Heart left ventricle (tissue), 16 donors: Measurements from ENCODE around the gene ARV1. TPM values are rescaled to one million over a fixed set of nuclear protein-coding genes. Genes with fewer than 3 reads are reported as not detected.

Experiments used
- ATAC-seq, 4 donors: fragments of 200-7000 bp; cut with Tn5 transposase; one replicate each; pipeline ENCODE4 v1.9.1; 2020 to 2022; ENCODE audit warnings: moderate library complexity in 4 of 4, mild to moderate bottlenecking in 3 of 4, moderate number of reproducible peaks in 1 of 4
- DNase-seq, 5 donors: peaks; one replicate each; pipeline ENCODE4 v3.0.0-alpha.2; 2020
- H3K27ac ChIP-seq, 12 donors: fragments of 200-600 bp; sonication (generic) in 4 of 12; one replicate each; pipeline versions ENCODE4 v1.5.0 to v1.8.0; 2016 to 2022; ENCODE audit warnings: mild to moderate bottlenecking in 2 of 12
- H3K27me3 ChIP-seq, 9 donors: fragments of 200-600 bp; sonication (generic) in 2 of 9; one replicate each; pipeline versions ENCODE4 v1.5.1 to v1.8.0; 2016 to 2022; ENCODE audit warnings: mild to moderate bottlenecking in 3 of 9
- H3K36me3 ChIP-seq, 9 donors: fragments of 200-600 bp; sonication (generic) in 2 of 9; one replicate each; pipeline versions ENCODE4 v1.5.0 to v1.8.0; 2018 to 2022; ENCODE audit warnings: mild to moderate bottlenecking in 2 of 9
- H3K4me1 ChIP-seq, 12 donors: fragments of 200-600 bp; sonication (generic) in 4 of 12; one replicate each; pipeline versions ENCODE4 v1.5.0 to v1.8.0; 2016 to 2022; ENCODE audit warnings: mild to moderate bottlenecking in 3 of 12
- H3K4me3 ChIP-seq, 12 donors: fragments of 200-600 bp; sonication (generic) in 4 of 12; one replicate each; pipeline versions ENCODE4 v1.5.0 to v1.8.0; 2017 to 2022; ENCODE audit warnings: mild to moderate bottlenecking in 9 of 12, moderate library complexity in 4 of 12
- H3K9me3 ChIP-seq, 12 donors: fragments of 200-600 bp; sonication (generic) in 4 of 12; one replicate each; pipeline versions ENCODE4 v1.5.0 to v1.8.0; 2016 to 2022; ENCODE audit warnings: mild to moderate bottlenecking in 1 of 12
- CTCF ChIP-seq, 12 donors: fragments of 200-600 bp; sonication (generic) in 4 of 12; IDR thresholded peaks; one replicate each; pipeline versions ENCODE4 v1.5.0 to v1.8.0; 2018 to 2022; ENCODE audit warnings: antibody characterized with exemption in 12 of 12, mild to moderate bottlenecking in 5 of 12
- POLR2A ChIP-seq, 2 donors: fragments of 450-650 bp; IDR thresholded peaks; one replicate each; pipeline ENCODE4 v1.6.1; 2017; ENCODE audit warnings: antibody characterized with exemption in 2 of 2, mild to moderate bottlenecking in 2 of 2, moderate library complexity in 2 of 2
- WGBS, 4 donors: extraction: QIAGEN DNeasy Blood & Tissue Kit in 2 of 4; methylation state at CpG; one replicate each; pipeline versions ENCODE4 v1.1.5 to v1.1.7; 2013 to 2018; 5-methylcytosine and 5-hydroxymethylcytosine counted together
- intact Hi-C, 10 donors: fragments of 100-400 bp; cut with DNase I; formaldehyde crosslinking; loops; one replicate each; pipeline versions ENCODE4 v1.11.1 to v1.14.2; 2022
- polyA plus RNA-seq, 2 donors: library from polyadenylated mRNA; stranded (reverse); fragments of 200-250 nt; gene quantifications; one replicate each; pipeline ENCODE4 v1.2.3, GENCODE V29; 2013
- total RNA-seq, 9 donors: library from RNA; depleted of rRNA in 2 of 9; stranded (reverse); fragments of >200 nt in 2 of 9; fragmentation: NEBNext Ultra II Directional in 3 of 9; extraction: Animal tissue kit (Norgen Biotek cat#: 25700) in 3 of 9; gene quantifications; one replicate each; pipeline versions ENCODE4 v1.1.0 to v1.2.4, GENCODE V29; 2016 to 2023
- donor health status: ischemic (EF 13 %, LVEDD 7.1; RV severe dilation, severe dysfunction).
- donor health status: healthy with polysubstance abuse.
- donor health status: DM: no; HTN: yes; CAD: no.
- donor health status: DM: no; HTN: no; CAD: no.
- donor health status: ischemic (EF 25% LVEDD 6.9; RV normal size, moderate dysfunction).
- donor health status: ischemic (EF 25% LVEDD 5.7; RV mildly dilated, moderate dysfunction).
- donor health status: healthy.
- donor health status: DM: yes; HTN: yes; CAD: no.
- donor health status: ischemic (EF 35%, LVEDD 5.7; RV mildly dilated, moderate dysfunction).
- donor health status: nonischemic (EF 11% LVEDD 7.7; RV severe dilation, severe dysfunction).
- donor health status: DM: yes; HTN: yes; CAD: no.
- donor health status: PGD.
- donor health status: ischemic (EF 29% LVEDD 5.4; RV normal size, mild dysfunction).
- donor health status: nonischemic (EF 23%, LVEDD 6.1; RV moderate dilation, normal function).

ARV1 gene
- total and polyA plus RNA-seq, 11 donors, result 16.3 to 49.7 (median 23.0) TPM

DNA sequence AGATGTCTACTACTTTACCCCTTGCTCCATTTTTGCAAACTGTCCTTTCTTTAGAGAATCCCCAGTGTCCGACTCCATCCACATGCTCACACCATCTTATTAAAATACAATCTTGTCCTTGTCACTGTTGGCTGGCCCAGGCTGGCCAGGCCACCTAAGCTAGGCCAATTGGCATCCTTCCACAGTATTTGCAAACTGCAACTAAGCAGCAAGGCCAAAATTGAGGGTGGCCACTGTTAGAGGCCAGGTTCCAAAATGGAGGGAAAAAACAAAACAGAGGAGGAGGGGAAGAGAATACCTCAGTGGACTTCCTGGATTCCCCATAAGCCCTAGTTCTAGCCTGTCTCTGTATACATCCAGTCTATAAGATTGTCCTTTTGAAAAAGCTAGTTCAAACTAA is 56.9 kb downstream of the ARV1 start:
- no peaks in the 10 kb centered on the region for H3K9me3 ChIP-seq
- ATAC-seq, result no peak
- no peaks in the 10 kb centered on the region for H3K36me3 ChIP-seq
- H3K27ac ChIP-seq, result no peak overlapping the region
- intact Hi-C loops, result loop anchor here in 1 of 10 donors (5.0 kb wide), 1 partner anchor 57 kb away; no protein-coding TSS in a partner anchor
- no peak for TF ChIP-seq CTCF (IDR thresholded peaks at IDR 0.05)
- no peak for TF ChIP-seq POLR2A (IDR thresholded peaks at IDR 0.05)
- DNase-seq, result no peak
- H3K27me3 ChIP-seq, result peaks cover 0 to 27% (median 4%) of the 10 kb centered on the region in 9 donors
- peaks cover 0 to 38% (median 8%) of the 10 kb centered on the region in 12 donors for H3K4me1 ChIP-seq
- 94 to 96% (median 95%) methylated on average over 1 of the region's 1 CpG for WGBS, 4 donors
- no peak overlapping the region for H3K4me3 ChIP-seq

- Histone ChIP-seq H3K4me1 (peaks cover 0 to 44% (median 14%) of the 10 kb centered on the region in 12 donors), H3K9me3 (no peaks in the 10 kb centered on the region), H3K4me3 (no peak overlapping the region), H3K27ac (no peak overlapping the region), H3K36me3 (no peaks in the 10 kb centered on the region), H3K27me3 (peaks cover 0 to 27% (median 4%) of the 10 kb centered on the region in 9 donors)
- intact Hi-C loops, result loop anchor here in 1 of 10 donors (5.0 kb wide), 1 partner anchor 56 kb away; no protein-coding TSS in a partner anchor
- ATAC-seq (no peak), DNase-seq (no peak)
- no peak for TF ChIP-seq CTCF (IDR thresholded peaks at IDR 0.05)
- TF ChIP-seq POLR2A (IDR thresholded peaks at IDR 0.05), result no peak
- 55 to 87% (median 69%) methylated on average over 5 of the region's 5 CpGs for WGBS, 4 donors
Measured at GRCh38 chr1:231036416-231036815, 57.5 kb downstream of the ARV1 start.

GRCh38 chr1:231037585-231038517 is 59.0 kb downstream of the ARV1 start:
- H3K27ac ChIP-seq, result no peak overlapping the region
- no peak for DNase-seq
- TF ChIP-seq POLR2A (IDR thresholded peaks at IDR 0.05), result no peak
- no peak for TF ChIP-seq CTCF (IDR thresholded peaks at IDR 0.05)
- H3K36me3 ChIP-seq, result no peaks in the 10 kb centered on the region
- H3K4me3 ChIP-seq, result peak overlapping the region in 3 of 12 donors; percentile 82 to 95 (median 86)
- ATAC-seq, result no peak
- H3K27me3 ChIP-seq, result peaks cover 0 to 27% (median 4%) of the 10 kb centered on the region in 9 donors
- no peaks in the 10 kb centered on the region for H3K9me3 ChIP-seq
- WGBS, 4 donors, result 71 to 77% (median 76%) methylated on average over 13 of the region's 13 CpGs
- intact Hi-C loops, result loop anchor here in 1 of 10 donors (5.0 kb wide), 1 partner anchor 54 kb away; no protein-coding TSS in a partner anchor
- H3K4me1 ChIP-seq, result peaks cover 0 to 41% (median 14%) of the 10 kb centered on the region in 12 donors
